Hematopoietic multipotent progenitor cell treated with erythropoietin and hydrocortisone succinate and interleukin-3 and kit ligand, for 8 days (in vitro differentiated cells): Measurements from ENCODE around the gene HES1.
A peak's percentile ranks its signal among the peaks of the same experiment; 100 is the strongest.
"Not testable (repeated sequence)": the region's sequence is repeated elsewhere in the genome, so short reads cannot be mapped to it uniquely, and the experiment has no call there.

Experiments used
- DNase-seq: peaks from one replicate; pipeline ENCODE4 v3.0.0-alpha.2; 2015

Gene HES1

DNA sequence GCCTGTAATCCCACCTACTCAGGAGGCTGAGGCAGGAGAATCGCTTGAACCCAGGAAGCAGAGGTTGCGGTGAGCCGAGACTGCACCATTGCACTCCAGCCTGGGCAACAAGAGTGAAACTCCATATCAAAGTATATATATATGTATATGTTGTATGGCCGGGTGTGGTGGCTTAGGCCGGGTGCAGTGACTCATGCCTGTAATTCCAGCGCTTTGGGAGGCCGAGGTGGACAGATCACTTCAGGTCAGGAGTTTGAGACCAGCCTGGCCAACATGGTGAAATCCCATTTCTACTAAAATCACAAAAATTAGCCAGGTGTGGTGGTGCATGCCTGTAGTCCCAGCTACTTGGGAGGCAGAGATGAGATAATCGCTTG, 7.0 kb upstream of the HES1 start:
- not testable (repeated sequence) for DNase-seq

DNA sequence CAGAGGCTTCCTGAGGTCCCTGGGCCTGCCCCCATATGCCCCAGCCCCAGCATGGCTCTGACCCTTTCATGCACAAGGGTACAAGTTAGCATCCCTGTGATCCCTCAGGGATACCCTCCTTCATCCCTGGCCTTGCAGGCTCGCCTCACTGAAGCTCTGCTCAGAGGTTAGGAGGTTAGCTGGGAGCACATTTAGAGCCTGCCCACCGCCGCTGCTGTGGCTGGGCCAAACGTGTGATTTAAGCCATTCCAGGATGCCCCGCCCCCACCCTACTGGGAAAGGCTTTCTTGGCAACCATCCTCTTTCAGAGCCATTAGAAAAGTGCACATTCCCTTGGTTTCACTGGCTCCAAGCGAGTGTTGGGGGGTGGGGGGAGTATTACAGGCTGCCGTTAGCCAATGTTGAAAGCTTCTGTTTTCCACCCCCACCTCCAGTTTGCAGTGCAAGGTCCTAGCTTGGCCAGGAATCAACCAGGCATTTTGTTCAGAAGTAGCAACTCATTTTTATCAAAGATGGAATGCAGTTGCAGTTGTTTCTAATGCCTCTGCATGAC, 6.3 kb upstream of the HES1 start:
- DNase-seq = no peak

DNA sequence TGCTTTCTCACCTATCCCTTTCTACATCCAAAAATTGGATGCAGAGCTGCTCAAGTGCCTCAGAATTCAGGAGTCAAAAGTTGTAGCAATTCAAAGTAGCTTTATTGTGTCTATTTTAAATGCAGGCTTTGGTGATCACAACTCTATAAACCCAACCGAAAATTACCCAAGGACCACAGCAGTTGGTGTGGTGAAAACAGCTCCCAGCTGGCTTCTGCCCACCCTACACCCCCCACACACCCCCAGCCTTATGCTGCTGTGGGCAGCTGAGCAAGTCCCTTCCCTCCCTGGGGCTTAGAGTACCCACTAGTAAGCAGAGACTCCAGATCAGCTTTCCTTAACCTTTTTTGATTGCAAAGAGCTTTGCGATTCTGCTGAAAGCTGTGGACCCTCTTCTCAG, 5.8 kb upstream of the HES1 start:
- DNase-seq = no peak

DNA sequence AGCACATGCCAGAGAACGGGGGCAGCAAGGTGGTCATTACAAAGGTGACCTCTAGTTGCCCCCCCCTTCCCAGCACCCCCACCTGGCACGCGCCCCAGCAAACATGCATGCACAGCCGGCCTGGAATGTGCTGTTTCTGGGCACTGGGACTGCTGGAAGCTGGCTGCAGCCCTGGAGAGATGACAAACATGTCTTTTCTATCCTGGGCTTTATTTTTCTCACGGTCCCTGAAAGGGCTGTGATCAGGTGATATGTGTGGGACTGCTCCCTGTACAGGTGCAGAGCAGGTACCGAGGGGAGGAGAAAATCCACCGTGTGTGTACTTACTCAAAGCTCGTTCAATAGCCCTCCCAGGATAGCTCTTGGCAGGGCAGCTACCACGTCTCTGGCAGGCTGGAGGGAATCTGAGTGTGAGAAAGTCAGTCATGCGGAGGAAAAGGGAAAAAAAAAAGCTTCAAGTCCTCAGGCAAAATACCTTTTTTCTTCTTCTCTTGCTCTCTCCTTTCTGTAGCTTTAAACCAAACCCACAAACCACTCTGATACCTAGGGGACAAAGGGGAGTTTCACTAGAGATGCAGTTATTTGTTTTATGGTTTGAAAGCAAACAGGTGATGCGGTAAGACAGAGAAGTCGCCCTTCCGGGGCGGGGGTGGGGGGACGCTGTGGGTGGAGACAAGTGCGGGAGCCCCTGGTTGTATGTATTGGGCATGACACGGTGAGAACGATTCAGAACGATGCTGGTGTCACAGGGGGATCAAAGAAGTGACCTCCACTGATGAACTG, 5.0 kb upstream of the HES1 start:
- DNase-seq = no peak

DNA sequence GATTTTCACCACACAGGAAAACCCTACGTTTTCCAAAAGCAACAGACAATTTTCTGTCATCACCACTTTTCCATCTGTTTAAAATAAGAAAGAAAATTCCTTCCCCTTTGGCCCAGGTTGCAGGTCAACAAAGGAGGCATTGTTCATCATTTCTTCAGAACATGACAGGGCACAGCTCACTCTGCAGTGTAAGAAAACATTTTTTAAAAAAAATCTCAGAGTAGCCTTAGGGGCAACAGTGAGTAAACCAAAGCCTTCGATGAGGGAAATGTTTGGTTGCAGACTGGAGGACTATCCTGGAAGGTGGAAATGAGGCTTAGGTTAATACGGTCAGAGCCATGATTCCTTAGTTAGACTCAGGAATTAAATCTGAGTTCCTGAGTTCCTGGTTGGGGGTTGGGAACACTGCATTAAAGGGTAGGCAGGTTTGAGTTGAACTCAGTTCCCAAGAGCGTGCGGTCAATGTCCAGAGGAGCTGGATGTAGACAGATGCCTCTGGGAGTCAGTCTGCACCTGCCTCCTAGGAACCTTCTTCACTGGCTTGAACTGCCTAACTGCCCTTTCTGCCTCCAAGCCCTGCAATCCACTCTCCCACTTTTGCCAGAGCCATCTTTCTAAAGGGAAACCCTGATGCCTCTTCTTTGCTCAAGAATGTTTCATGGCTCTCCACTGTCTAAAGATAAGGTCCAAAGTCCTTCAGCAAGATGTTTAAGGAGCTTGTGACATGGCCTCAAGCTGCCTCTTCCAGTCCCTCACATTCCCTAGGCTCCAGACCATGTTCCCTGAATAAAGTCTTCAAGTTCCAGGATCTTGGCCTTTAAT, 3.3 kb upstream of the HES1 start:
- no peak for DNase-seq

DNA sequence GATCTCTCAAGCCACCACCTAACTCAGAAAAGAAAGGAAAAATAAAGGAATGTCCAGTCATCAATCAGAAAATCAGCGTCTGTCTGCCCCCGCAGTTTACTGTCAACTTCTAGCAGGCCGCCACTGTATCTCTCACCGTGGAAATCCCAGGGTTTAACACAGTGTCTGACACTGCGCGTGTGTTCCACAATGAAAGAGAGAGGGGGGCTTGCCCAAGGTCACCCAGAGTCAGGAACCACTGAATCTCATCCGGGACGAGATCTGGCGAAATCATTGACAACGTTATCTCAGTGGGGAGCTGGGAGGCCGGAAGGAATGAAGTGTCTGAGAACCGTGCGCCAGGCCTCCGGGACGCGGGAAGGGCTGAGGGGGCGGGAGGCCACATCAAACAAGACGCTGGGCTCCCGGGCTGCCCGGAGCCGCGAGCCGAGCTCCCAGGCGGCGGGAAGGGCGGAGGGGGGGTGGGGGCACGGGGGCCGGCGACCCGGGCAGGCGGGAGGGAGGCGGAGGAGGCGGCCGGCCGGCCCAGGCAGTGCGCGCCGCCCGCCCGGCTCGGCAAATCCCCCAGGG, 2.2 kb upstream of the HES1 start:
- DNase-seq = peak; percentile 41

DNA sequence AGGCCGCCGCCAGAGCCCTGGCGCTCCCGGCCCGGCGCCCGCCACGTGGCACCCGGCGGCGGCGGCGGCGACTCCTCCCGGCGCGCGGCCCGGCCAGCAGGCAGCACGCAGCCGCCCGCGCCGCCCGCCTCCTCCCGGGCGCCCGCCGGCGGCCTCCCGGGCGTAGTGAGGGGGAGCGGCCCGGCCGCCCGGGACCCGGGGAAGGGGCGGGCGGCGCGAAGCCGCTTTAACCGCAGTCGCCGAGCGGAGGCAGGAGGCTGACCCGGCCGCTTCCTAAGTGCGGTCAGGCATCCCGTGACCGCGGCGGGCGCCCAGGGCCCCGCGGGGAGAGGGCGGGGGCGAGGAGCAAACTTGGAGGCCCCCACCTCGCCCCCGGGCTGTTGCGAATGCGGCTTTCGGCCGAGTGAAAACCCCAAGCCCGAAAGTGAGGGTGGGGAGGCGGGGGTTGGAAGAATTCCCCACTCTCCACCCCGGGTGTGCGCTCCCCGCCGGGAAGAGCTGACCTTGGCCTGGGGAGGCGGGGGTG, 1.7 kb upstream of the HES1 start:
- DNase-seq = peak; percentile 50

DNA sequence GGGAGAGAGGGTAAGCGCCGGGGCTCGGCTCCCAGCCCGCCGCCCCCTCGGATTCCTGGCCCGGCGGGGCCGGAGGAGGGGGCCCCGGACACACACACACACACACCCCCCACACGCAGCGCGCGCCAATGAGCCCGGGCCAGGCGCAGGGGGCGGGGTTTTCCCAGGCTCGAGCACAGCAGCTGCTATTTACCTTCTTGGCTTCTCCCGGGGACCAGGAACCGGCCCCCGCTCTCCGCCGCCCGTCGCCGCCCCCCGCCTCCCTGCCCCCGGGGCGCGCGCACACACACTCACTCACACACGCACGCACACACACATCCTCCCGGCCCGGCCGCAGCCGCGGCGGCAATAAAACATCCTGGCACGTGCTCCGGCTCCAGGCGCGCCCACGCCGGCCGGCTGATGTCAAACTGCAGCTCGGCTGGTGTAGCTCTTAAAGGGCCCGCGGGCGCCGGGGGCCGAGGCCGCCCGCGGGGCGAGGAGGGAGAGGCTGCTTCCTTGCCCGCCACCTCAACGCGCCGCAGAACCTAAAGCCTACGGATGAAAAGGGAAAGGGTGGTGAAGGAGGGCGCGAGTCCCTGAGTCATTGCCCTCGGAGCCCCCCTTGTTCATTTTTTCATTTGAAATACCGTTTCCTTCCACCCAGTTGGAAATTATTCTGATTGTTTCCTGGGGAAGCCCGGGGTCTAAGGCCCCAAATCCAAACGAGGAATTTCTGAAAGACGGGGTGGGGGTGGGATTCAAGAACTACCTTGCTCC, 1.0 kb upstream of the HES1 start:
- DNase-seq = peak; percentile 89

DNA sequence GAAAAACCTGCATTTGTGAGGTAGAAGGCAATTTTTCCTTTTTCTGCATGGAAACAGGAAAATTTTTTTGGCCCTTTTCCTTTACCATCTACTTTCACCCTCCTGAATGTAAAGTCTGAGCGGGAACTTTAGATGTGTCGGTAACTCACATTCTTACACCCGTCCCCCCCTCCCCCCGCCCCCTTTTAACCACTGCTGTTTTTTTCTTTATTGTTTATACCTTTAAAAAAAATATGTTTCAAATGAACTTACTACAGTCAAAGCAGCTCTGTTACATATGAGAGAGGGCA, 487 bp upstream of the HES1 start:
- DNase-seq = no peak

DNA sequence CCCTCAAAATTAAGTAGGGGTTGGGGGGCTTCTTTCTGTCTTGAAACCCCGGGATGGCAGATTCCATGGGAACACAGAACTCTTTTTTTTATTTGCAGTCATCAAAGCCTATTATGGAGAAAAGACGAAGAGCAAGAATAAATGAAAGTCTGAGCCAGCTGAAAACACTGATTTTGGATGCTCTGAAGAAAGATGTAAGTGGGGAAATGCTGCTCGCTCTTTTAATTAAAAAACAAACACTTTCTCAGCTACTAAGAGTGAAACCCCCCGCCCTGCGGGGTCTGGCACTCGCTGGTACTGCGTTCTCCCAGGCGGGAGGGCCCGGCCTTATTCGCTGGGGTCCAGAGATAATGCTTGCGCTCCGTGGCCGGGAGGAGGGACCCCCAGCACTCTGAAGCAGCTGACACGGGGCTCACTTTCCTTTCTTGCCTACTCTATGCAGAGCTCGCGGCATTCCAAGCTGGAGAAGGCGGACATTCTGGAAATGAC, 615 bp downstream of the HES1 start:
- no peak for DNase-seq

DNA sequence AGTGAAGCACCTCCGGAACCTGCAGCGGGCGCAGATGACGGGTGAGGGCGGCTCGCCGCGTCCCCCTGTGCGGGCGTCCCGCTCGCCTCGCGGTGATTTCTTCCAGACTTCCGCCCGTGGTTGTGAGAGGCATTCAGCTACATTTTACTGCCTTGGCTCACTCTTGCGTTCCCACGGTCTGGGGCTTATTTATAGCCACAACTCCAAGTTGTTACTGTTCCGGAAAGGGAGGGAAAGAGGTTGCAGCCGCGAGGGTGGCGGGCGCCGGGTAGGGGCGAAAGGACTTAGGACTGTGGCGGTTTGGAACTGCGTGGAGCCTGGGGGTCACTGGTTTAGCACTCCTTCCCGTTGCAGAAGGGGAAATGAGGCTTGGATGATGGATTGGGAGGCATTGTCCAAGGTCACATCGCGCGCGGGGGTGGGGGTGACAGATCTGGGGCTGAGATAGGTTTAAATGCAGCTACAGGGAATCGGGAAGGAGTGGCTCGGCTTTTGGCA, 1.1 kb downstream of the HES1 start:
- peak; percentile 29 for DNase-seq

DNA sequence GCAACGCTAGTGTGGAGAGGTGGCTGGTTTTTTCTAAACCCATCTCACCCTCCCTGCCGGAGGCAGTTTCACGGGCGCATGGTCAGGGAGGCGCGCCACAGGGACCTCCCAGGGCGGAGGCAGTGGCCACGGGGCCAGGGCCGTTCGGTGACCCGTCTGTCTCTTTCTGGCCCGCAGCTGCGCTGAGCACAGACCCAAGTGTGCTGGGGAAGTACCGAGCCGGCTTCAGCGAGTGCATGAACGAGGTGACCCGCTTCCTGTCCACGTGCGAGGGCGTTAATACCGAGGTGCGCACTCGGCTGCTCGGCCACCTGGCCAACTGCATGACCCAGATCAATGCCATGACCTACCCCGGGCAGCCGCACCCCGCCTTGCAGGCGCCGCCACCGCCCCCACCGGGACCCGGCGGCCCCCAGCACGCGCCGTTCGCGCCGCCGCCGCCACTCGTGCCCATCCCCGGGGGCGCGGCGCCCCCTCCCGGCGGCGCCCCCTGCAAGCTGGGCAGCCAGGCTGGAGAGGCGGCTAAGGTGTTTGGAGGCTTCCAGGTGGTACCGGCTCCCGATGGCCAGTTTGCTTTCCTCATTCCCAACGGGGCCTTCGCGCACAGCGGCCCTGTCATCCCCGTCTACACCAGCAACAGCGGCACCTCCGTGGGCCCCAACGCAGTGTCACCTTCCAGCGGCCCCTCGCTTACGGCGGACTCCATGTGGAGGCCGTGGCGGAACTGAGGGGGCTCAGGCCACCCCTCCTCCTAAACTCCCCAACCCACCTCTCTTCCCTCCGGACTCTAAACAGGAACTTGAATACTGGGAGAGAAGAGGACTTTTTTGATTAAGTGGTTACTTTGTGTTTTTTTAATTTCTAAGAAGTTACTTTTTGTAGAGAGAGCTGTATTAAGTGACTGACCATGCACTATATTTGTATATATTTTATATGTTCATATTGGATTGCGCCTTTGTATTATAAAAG, 1.8 kb downstream of the HES1 start:
- peak; percentile 53 for DNase-seq

DNA sequence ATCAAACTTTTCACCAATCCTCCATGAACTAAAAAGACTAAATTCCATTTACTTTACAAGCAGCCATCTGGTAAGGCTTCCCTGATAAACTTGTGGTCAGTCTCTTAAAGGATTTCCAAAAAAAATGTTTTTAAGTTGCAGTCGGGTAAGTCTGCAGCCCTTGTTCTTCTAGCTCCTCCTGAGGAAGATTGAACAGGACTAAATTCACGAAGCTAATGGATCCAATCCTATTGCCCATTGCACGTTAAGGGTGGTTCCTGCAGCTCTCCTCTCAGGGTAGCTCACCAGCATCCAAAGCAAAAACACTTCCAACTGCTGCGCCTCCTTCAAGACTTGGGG, 2.8 kb downstream of the HES1 start:
- no peak for DNase-seq

DNA sequence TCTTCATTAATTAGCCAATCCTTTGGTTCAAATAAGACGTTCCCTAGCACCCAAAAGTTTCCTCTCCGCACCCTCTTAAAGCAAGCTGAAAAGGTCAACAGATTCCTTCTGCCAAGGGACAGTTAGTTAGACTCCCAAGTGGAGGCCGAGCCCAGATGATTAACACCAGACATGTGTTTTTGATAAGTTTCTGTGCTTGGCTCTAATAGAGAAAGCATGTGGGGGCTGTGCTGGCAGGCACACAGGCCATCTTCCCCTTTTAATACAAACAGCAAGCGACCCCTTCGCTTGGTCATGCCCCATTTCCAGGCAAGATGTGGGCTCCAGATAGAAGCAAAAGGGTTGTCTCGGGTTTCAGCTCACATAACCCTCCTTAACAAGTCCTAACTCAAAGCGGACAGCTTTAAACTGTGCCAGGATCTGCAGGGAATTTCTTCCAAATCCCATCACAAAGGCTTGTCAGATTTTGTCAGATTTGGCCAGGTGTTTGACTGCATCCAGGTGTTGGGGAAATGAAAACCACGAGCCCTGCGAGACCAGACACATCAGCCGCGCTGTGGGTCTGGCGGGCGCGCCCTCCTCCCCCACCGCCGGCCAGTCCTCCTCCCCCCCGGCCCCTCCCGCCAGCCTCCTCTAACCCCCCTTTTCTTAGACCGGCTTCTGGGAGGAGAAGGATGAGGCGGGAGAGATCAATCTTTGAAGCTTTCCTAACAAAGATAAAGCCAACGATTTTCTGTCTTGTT, 3.3 kb downstream of the HES1 start:
- DNase-seq = peak; percentile 76

DNA sequence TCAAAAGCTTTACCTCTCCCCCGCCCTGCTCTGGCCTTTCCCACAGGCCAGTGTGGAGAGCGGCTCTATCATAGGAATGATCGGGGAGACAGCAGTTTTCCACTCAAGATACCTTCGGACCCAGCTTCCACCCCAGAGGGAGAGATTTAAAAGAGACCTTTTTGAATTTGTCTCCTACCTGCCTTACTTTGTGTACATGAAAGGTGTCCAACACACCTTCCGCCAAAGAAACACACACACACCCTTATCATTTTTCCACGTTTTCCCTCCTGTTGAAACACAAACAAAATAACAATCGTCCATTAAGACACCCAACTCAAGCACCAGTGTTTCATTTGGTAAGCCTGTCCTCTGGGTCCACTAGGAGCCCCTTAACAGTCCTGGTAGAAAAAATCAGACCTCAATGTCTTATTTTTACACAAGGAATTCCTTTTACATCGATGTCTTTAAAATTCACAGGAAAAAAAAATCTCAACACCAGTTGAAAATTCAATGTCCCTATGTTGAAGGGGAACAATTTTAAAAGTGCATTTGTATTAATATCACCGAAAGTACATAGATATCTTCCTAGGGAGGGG, 4.0 kb downstream of the HES1 start:
- DNase-seq = no peak

DNA sequence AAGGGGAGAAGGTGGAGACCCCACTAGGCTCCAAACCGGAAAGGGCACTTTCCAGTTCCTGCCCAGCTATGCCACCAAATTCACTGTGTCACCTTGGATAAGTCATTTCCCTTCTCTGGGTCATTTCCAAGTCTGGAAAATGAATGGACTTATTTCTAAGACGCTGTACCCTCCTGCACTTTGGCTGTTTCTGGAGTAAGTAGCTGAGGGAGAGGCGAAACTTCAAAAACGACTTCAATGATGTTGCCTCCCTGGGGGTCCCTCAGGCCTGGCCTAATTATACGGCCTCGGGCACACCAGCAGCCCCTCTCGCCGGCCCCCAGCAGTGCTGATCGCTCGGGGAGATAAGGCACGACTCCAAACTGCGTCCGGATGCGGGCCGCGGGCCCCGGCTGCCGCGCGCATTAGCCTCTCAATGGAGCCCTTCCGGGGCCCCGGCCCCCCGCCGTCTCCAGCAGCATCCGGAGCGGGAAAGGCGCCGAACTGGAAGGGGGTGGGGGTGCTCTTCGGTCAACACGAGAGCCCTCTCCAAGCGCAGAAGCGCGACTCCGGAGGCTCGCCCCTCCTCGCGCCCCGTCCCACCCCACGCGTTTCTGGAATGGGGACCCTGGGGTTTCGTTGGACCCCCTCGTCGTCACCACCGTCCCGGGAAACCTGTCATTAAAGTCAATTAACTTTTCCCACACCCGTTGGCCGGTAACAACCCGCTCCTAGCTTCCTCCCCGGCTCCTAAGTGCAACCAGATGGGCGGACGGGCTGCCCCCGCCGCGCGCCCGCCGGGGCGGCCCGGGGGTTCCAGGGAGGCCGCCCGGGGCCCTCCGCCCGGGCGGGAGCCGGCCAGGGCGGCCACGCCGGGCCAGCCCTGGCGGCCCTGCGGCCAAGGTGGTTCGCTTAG, 4.8 kb downstream of the HES1 start:
- peak; percentile 51 for DNase-seq

DNA sequence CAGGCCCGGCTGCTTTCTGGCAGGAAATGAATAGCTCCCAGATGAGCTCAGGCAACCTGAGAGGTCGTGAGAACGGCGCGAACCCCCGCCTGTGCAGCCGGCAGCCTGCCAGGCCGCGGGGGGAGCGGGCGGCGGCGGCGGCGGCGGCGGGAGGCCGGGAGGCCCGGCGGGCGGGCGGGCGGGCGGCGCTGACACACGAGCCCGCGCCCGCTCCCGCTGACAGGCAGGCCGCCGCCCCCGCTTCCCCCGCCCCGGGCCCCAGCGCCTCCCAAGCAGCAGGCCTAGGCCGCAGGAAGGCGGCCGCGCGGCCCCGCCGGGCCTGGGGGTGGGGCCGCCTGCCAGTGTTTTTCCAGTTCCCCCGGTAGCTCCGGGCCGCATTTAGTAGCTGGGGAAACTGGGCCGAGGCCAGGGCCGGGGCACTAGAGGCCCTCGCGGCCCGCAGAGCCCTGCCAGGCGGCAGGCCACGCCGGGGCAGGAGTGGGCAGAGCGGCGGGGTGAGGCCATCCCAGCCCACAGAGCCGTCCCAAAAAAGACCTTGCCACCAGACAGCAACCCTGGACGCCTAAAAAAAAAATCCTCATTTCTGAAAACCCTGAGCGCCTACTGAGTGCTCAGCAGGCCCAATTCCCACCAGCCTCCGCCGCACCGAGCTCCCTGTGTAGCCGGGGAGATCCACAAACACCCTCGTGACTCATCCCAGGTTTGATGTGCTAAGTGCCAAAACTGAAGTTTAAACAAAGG, 5.6 kb downstream of the HES1 start:
- DNase-seq = peak; percentile 79

DNA sequence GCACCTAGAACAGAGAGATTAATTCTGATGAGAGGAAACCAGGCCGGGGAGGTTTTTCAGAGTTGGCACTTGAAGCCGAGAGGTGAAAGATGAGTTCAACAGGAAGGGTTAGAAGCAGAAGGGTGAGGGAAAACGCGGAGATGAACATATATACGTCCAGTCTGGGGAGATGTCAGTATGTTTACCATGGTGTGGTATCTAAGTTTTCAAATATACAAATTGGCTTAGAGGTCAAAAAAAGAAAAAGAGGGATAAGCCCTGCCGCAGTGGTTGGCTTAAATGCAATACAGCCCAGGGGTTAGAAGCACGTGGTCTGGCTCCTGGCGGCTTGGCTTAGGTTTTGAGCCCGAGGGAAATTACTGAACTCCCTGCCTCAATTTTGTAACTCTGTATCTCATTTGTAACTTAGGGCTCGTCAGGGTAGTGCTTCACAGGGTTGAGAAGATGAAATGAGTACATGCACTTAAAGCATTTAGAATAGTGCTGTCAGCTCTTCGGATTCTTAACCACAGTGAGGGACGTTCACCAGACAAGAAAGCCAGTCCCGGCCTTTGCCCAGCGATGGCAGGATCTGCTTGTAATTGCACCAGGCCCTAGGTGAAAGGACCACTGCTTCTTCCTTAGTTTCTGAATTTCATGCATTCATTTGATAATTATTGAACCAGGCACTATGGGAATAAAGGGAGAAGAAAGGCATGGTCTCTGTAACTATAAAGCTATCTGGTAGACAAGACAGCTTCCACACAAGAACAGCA, 6.4 kb downstream of the HES1 start:
- DNase-seq = no peak
